WTC11 (cell line): ENCODE data around the gene NELFA. TPM values are rescaled to one million over a fixed set of nuclear protein-coding genes. Genes with fewer than 3 reads are reported as not detected.

Experiments
- ATAC-seq: fragments of 200-7000 bp; cut with Tn5 transposase; 2 replicates; pipeline ENCODE4 v1.10.0; 2021; ENCODE audit warnings: mild to moderate bottlenecking, moderate library complexity
- CTCF ChIA-PET: fragments of 300-600 bp; sonication (Branson Sonifier 250); formaldehyde crosslinking; loops from one replicate; lab custom pipeline; 2021; ENCODE audit warnings: antibody characterized with exemption; lab: Charles Lee
- POLR2A ChIA-PET: fragments of 350-600 bp; sonication (Branson Sonifier 250); formaldehyde crosslinking; loops from one replicate; lab custom pipeline; 2021; ENCODE audit warnings: antibody characterized with exemption; lab: Charles Lee
- DNase-seq: peaks from one replicate; pipeline ENCODE4 v3.0.0; 2021; ENCODE audit warnings: low spot score
- H3K27ac Mint-ChIP-seq: 2 replicates; pipeline ENCODE4 v1.8.0; 2021; ENCODE audit warnings: mixed read lengths
- H3K27me3 Mint-ChIP-seq: 2 replicates; pipeline ENCODE4 v1.8.0; 2021; ENCODE audit warnings: low read depth, mild to moderate bottlenecking, moderate library complexity, mixed read lengths
- H3K36me3 Mint-ChIP-seq: 2 replicates; pipeline ENCODE4 v1.8.0; 2021; ENCODE audit warnings: mixed read lengths
- H3K4me1 Mint-ChIP-seq: 2 replicates; pipeline ENCODE4 v1.8.0; 2022; ENCODE audit warnings: mixed read lengths
- H3K4me3 Mint-ChIP-seq: 2 replicates; pipeline ENCODE4 v1.8.0; 2021; ENCODE audit warnings: mild to moderate bottlenecking, moderate library complexity, mixed read lengths
- H3K9me3 Mint-ChIP-seq: 2 replicates; pipeline ENCODE4 v1.8.0; 2021; ENCODE audit warnings: mixed read lengths
- CREB1 ChIP-seq: sonication (generic); formaldehyde crosslinking; IDR thresholded peaks from 2 replicates; pipeline ENCODE4 v1.8.0; 2023; ENCODE audit warnings: mild to moderate bottlenecking, missing genetic modification reagents
- EMX1 ChIP-seq: fragments of 250-450 bp; sonication (Bioruptor Pico); IDR thresholded peaks from 2 replicates; pipeline ENCODE4 v1.8.0; 2021; ENCODE audit warnings: mild to moderate bottlenecking
- GTF2I ChIP-seq: fragments of 250-450 bp; sonication (Bioruptor Pico); conservative IDR thresholded peaks from 2 replicates; pipeline ENCODE4 v1.4.0; 2021; ENCODE audit warnings: mild to moderate bottlenecking
- IRF2 ChIP-seq: sonication (generic); formaldehyde crosslinking; IDR thresholded peaks from 2 replicates; pipeline ENCODE4 v1.8.0; 2022; ENCODE audit warnings: low read depth, missing genetic modification reagents, borderline replicate concordance
- JAZF1 ChIP-seq: fragments of 250-450 bp; sonication (Bioruptor Pico); IDR thresholded peaks from 2 replicates; pipeline ENCODE4 v1.9.0; 2021; ENCODE audit warnings: moderate library complexity, mild to moderate bottlenecking, inconsistent platforms
- MAX ChIP-seq: sonication (generic); formaldehyde crosslinking; IDR thresholded peaks from 2 replicates; pipeline ENCODE4 v1.8.0; 2022; ENCODE audit warnings: mild to moderate bottlenecking, missing genetic modification reagents
- NFATC4 ChIP-seq: fragments of 250-450 bp; sonication (Bioruptor Pico); IDR thresholded peaks from 2 replicates; pipeline ENCODE4 v1.9.0; 2021; ENCODE audit warnings: mild to moderate bottlenecking
- NFE2L1 ChIP-seq: sonication (generic); formaldehyde crosslinking; IDR thresholded peaks from 2 replicates; pipeline ENCODE4 v1.8.1; 2023; ENCODE audit warnings: missing genetic modification reagents
- RELA ChIP-seq: sonication (generic); formaldehyde crosslinking; IDR thresholded peaks from 2 replicates; pipeline ENCODE4 v1.8.1; 2022; ENCODE audit warnings: missing genetic modification reagents, mild to moderate bottlenecking, borderline replicate concordance
- SMAD3 ChIP-seq: sonication (generic); formaldehyde crosslinking; IDR thresholded peaks from 2 replicates; pipeline ENCODE4 v1.8.0; 2022; ENCODE audit warnings: missing genetic modification reagents, mild to moderate bottlenecking, borderline replicate concordance
- TCF7 ChIP-seq: sonication (generic); formaldehyde crosslinking; IDR thresholded peaks from 2 replicates; pipeline ENCODE4 v1.8.0; 2022; ENCODE audit warnings: mild to moderate bottlenecking, low read depth, missing genetic modification reagents, moderate library complexity
- USF1 ChIP-seq: sonication (generic); formaldehyde crosslinking; IDR thresholded peaks from 2 replicates; pipeline ENCODE4 v1.8.0; 2022; ENCODE audit warnings: mild to moderate bottlenecking, missing genetic modification reagents
- ZBTB21 ChIP-seq: sonication (generic); formaldehyde crosslinking; IDR thresholded peaks from 2 replicates; pipeline ENCODE4 v1.8.1; 2023; ENCODE audit warnings: mild to moderate bottlenecking, missing genetic modification reagents, borderline replicate concordance
- ZNF121 ChIP-seq: sonication (generic); formaldehyde crosslinking; IDR thresholded peaks from 2 replicates; pipeline ENCODE4 v1.8.0; 2023; ENCODE audit warnings: missing genetic modification reagents
- ZNF219 ChIP-seq: sonication (generic); formaldehyde crosslinking; IDR thresholded peaks from 2 replicates; pipeline ENCODE4 v1.8.0; 2023; ENCODE audit warnings: missing genetic modification reagents, mild to moderate bottlenecking, borderline replicate concordance
- ZSCAN18 ChIP-seq: fragments of 250-450 bp; sonication (Bioruptor Pico); IDR thresholded peaks from 2 replicates; pipeline ENCODE4 v2.1.2; 2022; ENCODE audit warnings: mild to moderate bottlenecking, moderate library complexity
- total RNA-seq: library from RNA; stranded (reverse); gene quantifications from 3 replicates; pipeline ENCODE4 v1.2.3, GENCODE V29; 2021
- TF ChIP-seq, protein P1 (sequence below): sonication (generic); formaldehyde crosslinking; conservative IDR thresholded peaks from 2 replicates; pipeline ENCODE4 v1.8.1; 2022; ENCODE audit warnings: mild to moderate bottlenecking, missing genetic modification reagents
- TF ChIP-seq, protein P2 (sequence below): sonication (generic); formaldehyde crosslinking; IDR thresholded peaks from 2 replicates; pipeline ENCODE4 v1.8.1; 2022; ENCODE audit warnings: missing genetic modification reagents, borderline replicate concordance
- TF ChIP-seq, protein P3 (sequence below): sonication (generic); formaldehyde crosslinking; IDR thresholded peaks from 2 replicates; pipeline ENCODE4 v1.8.0; 2022; ENCODE audit warnings: mild to moderate bottlenecking, missing genetic modification reagents
- TF ChIP-seq, protein P4 (sequence below): sonication (generic); formaldehyde crosslinking; IDR thresholded peaks from 2 replicates; pipeline ENCODE4 v1.8.1; 2023; ENCODE audit warnings: mild to moderate bottlenecking, missing genetic modification reagents
- TF ChIP-seq, protein P5 (sequence below): sonication (generic); formaldehyde crosslinking; IDR thresholded peaks from 2 replicates; pipeline ENCODE4 v1.8.1; 2023; ENCODE audit warnings: mild to moderate bottlenecking, missing genetic modification reagents, moderate library complexity
- TF ChIP-seq, protein P6 (sequence below): sonication (generic); formaldehyde crosslinking; IDR thresholded peaks from 2 replicates; pipeline ENCODE4 v1.8.1; 2022; ENCODE audit warnings: mild to moderate bottlenecking, moderate library complexity, missing genetic modification reagents

NELFA gene
- total RNA-seq, 1 experiment from 2014 or later: 72.6 TPM

DNA sequence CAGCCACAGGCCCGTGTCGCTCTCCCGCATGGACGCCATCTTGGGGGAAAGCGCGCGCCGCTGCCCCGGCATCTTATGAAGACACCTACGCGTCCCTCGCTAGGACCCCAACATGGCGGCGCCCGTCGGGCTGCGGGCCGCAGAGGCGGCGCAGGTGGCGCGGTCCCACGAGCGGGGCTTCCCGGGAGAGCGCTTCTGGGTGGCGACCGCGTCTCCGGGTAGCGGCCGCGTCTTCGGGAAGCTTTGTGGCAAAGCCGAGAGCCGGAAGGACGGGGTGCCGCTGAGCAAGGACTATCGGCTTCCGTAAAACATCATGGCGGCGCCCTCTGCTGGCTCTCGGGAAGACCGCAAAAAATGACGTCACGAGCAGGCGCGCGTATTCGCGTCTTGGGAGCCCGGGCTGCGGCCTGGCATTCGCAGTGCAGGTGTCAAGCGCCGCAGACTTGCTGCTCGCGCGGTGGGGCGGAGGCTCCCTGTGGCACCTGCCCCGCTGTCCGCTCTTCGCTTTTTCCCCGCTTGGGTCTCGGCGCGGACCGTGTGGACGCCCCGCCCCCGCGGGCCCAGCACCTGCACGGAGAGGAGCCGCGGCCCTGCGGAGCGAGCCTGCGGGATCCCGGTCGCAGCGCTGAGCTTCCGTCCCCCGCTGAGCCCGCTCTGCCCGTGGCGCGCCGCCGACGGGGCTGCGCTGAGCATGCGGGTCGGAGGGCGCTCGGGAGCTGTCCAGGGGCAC is at the start of gene NELFA (continued):
- TF ChIP-seq, protein P1, sequence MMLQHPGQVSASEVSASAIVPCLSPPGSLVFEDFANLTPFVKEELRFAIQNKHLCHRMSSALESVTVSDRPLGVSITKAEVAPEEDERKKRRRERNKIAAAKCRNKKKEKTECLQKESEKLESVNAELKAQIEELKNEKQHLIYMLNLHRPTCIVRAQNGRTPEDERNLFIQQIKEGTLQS (CRISPR knock-in tag): no peak
- no peak for TF ChIP-seq EMX1 (CRISPR knock-in tag)
- TF ChIP-seq, protein P2, sequence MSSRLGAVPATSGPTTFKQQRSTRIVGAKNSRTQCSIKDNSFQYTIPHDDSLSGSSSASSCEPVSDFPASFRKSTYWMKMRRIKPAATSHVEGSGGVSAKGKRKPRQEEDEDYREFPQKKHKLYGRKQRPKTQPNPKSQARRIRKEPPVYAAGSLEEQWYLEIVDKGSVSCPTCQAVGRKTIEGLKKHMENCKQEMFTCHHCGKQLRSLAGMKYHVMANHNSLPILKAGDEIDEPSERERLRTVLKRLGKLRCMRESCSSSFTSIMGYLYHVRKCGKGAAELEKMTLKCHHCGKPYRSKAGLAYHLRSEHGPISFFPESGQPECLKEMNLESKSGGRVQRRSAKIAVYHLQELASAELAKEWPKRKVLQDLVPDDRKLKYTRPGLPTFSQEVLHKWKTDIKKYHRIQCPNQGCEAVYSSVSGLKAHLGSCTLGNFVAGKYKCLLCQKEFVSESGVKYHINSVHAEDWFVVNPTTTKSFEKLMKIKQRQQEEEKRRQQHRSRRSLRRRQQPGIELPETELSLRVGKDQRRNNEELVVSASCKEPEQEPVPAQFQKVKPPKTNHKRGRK (CRISPR knock-in tag): no peak
- no peak for TF ChIP-seq ZNF219 (CRISPR knock-in tag)
- TF ChIP-seq, protein P3, sequence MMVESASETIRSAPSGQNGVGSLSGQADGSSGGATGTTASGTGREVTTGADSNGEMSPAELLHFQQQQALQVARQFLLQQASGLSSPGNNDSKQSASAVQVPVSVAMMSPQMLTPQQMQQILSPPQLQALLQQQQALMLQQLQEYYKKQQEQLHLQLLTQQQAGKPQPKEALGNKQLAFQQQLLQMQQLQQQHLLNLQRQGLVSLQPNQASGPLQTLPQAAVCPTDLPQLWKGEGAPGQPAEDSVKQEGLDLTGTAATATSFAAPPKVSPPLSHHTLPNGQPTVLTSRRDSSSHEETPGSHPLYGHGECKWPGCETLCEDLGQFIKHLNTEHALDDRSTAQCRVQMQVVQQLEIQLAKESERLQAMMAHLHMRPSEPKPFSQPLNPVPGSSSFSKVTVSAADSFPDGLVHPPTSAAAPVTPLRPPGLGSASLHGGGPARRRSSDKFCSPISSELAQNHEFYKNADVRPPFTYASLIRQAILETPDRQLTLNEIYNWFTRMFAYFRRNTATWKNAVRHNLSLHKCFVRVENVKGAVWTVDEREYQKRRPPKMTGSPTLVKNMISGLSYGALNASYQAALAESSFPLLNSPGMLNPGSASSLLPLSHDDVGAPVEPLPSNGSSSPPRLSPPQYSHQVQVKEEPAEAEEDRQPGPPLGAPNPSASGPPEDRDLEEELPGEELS (CRISPR knock-in tag): peak; percentile 92
- no peak for TF ChIP-seq JAZF1 (CRISPR knock-in tag)
- TF ChIP-seq, protein P4, sequence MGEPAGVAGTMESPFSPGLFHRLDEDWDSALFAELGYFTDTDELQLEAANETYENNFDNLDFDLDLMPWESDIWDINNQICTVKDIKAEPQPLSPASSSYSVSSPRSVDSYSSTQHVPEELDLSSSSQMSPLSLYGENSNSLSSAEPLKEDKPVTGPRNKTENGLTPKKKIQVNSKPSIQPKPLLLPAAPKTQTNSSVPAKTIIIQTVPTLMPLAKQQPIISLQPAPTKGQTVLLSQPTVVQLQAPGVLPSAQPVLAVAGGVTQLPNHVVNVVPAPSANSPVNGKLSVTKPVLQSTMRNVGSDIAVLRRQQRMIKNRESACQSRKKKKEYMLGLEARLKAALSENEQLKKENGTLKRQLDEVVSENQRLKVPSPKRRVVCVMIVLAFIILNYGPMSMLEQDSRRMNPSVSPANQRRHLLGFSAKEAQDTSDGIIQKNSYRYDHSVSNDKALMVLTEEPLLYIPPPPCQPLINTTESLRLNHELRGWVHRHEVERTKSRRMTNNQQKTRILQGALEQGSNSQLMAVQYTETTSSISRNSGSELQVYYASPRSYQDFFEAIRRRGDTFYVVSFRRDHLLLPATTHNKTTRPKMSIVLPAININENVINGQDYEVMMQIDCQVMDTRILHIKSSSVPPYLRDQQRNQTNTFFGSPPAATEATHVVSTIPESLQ (CRISPR knock-in tag): no peak
- TF ChIP-seq ZSCAN18 (CRISPR knock-in tag): no peak
- TF ChIP-seq SMAD3 (CRISPR knock-in tag): peak; percentile 79; the same call in 1 of the 2 replicates
- peak; percentile 47; the same call in 1 of the 2 replicates for TF ChIP-seq USF1 (CRISPR knock-in tag)

DNA sequence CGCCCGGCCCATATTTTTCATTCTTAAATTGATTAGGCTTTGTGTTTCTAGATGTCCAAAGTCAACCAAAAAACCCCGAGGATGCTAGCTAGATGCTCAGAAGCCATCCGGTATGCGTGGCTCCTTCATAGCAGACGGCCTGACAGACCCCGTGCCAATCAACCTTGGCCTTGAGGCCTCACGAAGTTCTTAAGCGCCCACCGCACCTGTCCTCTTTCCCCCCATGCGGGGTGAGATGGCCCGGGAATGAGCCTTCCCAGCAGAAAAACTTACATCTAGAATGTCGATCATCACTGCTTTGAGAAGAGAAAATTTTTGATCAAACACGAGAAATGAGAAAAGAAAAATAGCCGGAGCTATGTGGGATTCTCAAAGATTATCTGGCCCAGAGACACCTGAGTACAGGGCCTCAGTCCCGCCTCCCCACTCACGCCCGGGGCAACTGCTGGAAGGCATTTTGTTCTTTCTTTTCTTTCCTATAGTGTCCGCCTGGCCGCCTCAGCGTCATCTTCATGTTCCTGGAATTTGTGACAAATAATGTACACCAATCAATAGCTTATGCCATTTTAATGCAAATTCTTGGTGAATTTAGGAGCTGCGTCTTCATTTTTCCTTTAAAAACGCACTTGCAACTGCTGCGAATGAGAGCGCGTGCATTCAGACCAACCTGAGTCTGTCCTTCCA is 48.8 kb upstream of the NELFA start:
- no peaks in the 10 kb centered on the region for H3K9me3 Mint-ChIP-seq
- DNase-seq: no peak
- no peak overlapping the region for H3K27ac Mint-ChIP-seq
- H3K4me3 Mint-ChIP-seq: peak overlapping the region; percentile 55
- H3K36me3 Mint-ChIP-seq: no peaks in the 10 kb centered on the region
- ATAC-seq: no peak
- ChIA-PET POLR2A (interaction anchor here (0.5 kb wide), 1 partner anchor 44 kb away, joined by 3 read pairs; no protein-coding TSS in a partner anchor), CTCF (interaction anchor here (1.6 kb wide), 1 partner anchor 16 kb away, joined by 5 read pairs; a partner anchor contains a TSS)
- H3K27me3 Mint-ChIP-seq: peaks cover 53% of the 10 kb centered on the region
- H3K4me1 Mint-ChIP-seq: peaks cover 4% of the 10 kb centered on the region
- TF ChIP-seq GTF2I (CRISPR knock-in tag) (no peak), ZBTB21 (no peak), IRF2 (no peak), RELA (no peak), CREB1 (CRISPR knock-in tag) (no peak), USF1 (CRISPR knock-in tag) (no peak), NFATC4 (CRISPR knock-in tag) (no peak), MAX (CRISPR knock-in tag) (no peak), ZNF121 (CRISPR knock-in tag) (no peak), NFE2L1 (CRISPR knock-in tag) (no peak), TCF7 (CRISPR knock-in tag) (no peak)
- TF ChIP-seq, protein P1 (CRISPR knock-in tag): no peak
- TF ChIP-seq, protein P5, sequence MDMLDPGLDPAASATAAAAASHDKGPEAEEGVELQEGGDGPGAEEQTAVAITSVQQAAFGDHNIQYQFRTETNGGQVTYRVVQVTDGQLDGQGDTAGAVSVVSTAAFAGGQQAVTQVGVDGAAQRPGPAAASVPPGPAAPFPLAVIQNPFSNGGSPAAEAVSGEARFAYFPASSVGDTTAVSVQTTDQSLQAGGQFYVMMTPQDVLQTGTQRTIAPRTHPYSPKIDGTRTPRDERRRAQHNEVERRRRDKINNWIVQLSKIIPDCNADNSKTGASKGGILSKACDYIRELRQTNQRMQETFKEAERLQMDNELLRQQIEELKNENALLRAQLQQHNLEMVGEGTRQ: no peak
- TF ChIP-seq, protein P6, sequence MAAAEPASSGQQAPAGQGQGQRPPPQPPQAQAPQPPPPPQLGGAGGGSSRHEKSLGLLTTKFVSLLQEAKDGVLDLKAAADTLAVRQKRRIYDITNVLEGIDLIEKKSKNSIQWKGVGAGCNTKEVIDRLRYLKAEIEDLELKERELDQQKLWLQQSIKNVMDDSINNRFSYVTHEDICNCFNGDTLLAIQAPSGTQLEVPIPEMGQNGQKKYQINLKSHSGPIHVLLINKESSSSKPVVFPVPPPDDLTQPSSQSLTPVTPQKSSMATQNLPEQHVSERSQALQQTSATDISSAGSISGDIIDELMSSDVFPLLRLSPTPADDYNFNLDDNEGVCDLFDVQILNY (CRISPR knock-in tag): no peak
